A549 (cell line): ENCODE results near the gene TMEM238.

Experiments
- CEBPB ChIP-seq, 2 experiments: fragments of >200 bp in 1 of 2; sonication (Bioruptor Twin) in 1 of 2; formaldehyde crosslinking in 1 of 2; IDR thresholded peaks; 2 replicates each; pipeline ENCODE4 v1.6.1; 2012 to 2016
- CHD2 ChIP-seq: fragments of 150-350 bp; IDR thresholded peaks from 2 replicates; pipeline ENCODE4 v1.6.1; 2014; ENCODE audit warnings: low read length; ENCODE audit not compliant: partially characterized antibody
- EP300 ChIP-seq, 2 experiments: fragments of >200 bp; sonication (Bioruptor Twin); formaldehyde crosslinking; IDR thresholded peaks; 2 replicates in 1 of 2; 3 replicates in 1 of 2; pipeline ENCODE4 v1.6.1; 2016 to 2017
- HDAC2 ChIP-seq: fragments of 200-600 bp; sonication (generic); IDR thresholded peaks from 2 replicates; pipeline ENCODE4 v1.6.1; 2016
- NR3C1 ChIP-seq: fragments of >200 bp; sonication (Bioruptor Twin); formaldehyde crosslinking; IDR thresholded peaks from 3 replicates; pipeline ENCODE4 v1.6.1; 2017
- POLR2A ChIP-seq: IDR thresholded peaks from 2 replicates; pipeline ENCODE4 v1.6.1; 2012; ENCODE audit warnings: mild to moderate bottlenecking, low read length
- RAD21 ChIP-seq, 2 experiments: fragments of >200 bp in 1 of 2; sonication (Bioruptor Twin) in 1 of 2; formaldehyde crosslinking in 1 of 2; IDR thresholded peaks in 1 of 2; conservative IDR thresholded peaks in 1 of 2; 2 replicates in 1 of 2; 3 replicates in 1 of 2; pipeline ENCODE4 v1.6.1; 2012 to 2018; ENCODE audit warnings: inconsistent platforms in 1 of 2
- TP53 ChIP-seq: fragments of 250-450 bp; sonication (Bioruptor Pico); IDR thresholded peaks from 2 replicates; pipeline ENCODE4 v1.5.0; 2021; ENCODE audit warnings: mild to moderate bottlenecking, moderate library complexity
- TF ChIP-seq, protein P1 (sequence below): fragments of >200 bp; sonication (Bioruptor Twin); formaldehyde crosslinking; IDR thresholded peaks from 3 replicates; pipeline ENCODE4 v1.5.1; 2016
- TF ChIP-seq, protein P2 (sequence below): fragments of 200-600 bp; sonication (generic); IDR thresholded peaks from 2 replicates; pipeline ENCODE4 v1.6.1; 2016; ENCODE audit warnings: antibody characterized with exemption, mild to moderate bottlenecking, moderate library complexity
- TF ChIP-seq, protein P3 (sequence below): IDR thresholded peaks from 2 replicates; pipeline ENCODE4 v1.6.1; 2012

DNA sequence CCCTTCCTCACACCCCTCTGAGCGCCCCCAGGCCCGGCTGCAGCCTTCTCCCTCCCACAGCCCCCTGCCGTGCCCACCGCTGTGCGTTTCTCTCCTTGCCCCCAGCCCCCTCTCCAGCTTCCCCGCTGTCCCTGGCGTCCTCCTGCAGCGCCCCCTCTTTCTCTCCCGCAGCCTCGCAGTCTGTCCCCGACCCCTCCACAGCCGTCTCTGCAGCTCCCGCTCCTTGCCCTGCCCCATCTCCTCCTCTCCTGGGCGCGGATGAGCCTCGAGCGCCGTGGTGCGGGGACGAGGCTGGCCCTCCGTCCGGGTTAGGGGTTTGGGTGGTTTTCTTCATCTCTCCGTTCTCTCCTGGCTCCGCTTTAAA, 43.3 kb downstream of the TMEM238 start:
- TF ChIP-seq, protein P1, sequence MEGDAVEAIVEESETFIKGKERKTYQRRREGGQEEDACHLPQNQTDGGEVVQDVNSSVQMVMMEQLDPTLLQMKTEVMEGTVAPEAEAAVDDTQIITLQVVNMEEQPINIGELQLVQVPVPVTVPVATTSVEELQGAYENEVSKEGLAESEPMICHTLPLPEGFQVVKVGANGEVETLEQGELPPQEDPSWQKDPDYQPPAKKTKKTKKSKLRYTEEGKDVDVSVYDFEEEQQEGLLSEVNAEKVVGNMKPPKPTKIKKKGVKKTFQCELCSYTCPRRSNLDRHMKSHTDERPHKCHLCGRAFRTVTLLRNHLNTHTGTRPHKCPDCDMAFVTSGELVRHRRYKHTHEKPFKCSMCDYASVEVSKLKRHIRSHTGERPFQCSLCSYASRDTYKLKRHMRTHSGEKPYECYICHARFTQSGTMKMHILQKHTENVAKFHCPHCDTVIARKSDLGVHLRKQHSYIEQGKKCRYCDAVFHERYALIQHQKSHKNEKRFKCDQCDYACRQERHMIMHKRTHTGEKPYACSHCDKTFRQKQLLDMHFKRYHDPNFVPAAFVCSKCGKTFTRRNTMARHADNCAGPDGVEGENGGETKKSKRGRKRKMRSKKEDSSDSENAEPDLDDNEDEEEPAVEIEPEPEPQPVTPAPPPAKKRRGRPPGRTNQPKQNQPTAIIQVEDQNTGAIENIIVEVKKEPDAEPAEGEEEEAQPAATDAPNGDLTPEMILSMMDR, result peak; percentile 23; the same call in 1 of the 3 replicates
- TF ChIP-seq POLR2A (no peak), TP53 (no peak), CEBPB (IDR thresholded peaks at IDR 0.05) (no peak), CHD2 (no peak), NR3C1 (no peak), HDAC2 (no peak), EP300 (IDR thresholded peaks at IDR 0.05) (no peak), RAD21 (conservative IDR thresholded peaks at IDR 0.05 in 1 of 2, IDR thresholded peaks at IDR 0.05 in 1 of 2) (0 out of 5 replicates have a peak, but pooled peaks have one; percentile 3 to 24)
- TF ChIP-seq, protein P2, sequence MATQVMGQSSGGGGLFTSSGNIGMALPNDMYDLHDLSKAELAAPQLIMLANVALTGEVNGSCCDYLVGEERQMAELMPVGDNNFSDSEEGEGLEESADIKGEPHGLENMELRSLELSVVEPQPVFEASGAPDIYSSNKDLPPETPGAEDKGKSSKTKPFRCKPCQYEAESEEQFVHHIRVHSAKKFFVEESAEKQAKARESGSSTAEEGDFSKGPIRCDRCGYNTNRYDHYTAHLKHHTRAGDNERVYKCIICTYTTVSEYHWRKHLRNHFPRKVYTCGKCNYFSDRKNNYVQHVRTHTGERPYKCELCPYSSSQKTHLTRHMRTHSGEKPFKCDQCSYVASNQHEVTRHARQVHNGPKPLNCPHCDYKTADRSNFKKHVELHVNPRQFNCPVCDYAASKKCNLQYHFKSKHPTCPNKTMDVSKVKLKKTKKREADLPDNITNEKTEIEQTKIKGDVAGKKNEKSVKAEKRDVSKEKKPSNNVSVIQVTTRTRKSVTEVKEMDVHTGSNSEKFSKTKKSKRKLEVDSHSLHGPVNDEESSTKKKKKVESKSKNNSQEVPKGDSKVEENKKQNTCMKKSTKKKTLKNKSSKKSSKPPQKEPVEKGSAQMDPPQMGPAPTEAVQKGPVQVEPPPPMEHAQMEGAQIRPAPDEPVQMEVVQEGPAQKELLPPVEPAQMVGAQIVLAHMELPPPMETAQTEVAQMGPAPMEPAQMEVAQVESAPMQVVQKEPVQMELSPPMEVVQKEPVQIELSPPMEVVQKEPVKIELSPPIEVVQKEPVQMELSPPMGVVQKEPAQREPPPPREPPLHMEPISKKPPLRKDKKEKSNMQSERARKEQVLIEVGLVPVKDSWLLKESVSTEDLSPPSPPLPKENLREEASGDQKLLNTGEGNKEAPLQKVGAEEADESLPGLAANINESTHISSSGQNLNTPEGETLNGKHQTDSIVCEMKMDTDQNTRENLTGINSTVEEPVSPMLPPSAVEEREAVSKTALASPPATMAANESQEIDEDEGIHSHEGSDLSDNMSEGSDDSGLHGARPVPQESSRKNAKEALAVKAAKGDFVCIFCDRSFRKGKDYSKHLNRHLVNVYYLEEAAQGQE, result no peak
- TF ChIP-seq, protein P3, sequence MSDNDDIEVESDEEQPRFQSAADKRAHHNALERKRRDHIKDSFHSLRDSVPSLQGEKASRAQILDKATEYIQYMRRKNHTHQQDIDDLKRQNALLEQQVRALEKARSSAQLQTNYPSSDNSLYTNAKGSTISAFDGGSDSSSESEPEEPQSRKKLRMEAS, result no peak
